HG02884 (cell line): ENCODE measurements around the gene IRF3.

Experiments
- ATAC-seq: cut with Tn5 transposase; IDR thresholded peaks from one replicate; pipeline ENCODE4 v1.9.1; 2021; ENCODE audit warnings: mild to moderate bottlenecking, moderate library complexity; ENCODE audit not compliant: unreplicated experiment

IRF3 gene

DNA sequence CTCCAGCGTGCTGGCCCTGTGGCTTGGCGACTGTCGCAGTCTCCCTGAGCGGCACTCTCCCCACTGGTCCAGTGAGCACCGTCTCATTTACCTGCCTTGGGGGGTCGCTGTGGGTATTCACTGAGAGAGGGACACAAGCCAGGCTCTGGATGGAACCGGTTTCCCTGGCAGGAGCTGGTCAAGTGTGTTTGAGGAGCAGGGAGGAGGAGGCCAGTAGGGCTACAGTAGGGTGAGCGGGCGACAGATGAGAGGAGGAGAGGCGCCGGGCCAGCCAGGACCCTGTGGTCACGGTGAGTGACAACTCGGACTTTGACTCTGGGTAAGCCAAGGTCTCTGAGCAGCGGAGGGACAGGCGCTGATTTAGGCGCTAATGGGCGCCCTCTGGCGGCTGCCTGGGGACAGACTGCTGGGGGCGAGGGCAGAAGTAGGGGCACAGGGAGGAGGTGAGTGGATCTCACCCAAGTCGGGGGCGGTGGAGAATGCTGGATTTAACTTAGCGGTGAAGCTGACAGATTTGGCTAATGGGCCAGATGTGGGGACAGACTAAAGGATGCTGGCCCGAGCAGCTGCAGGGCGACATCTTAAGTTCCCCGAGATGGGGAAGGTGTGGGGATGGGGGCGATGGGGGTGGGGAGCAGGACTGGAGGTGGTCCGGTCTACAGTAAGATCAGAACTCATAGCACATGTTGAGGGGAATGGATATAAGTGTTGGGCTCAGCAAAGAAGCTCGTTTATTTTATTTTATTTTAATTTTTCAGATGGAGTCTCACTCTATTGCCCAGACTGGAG lies 6.7 kb upstream of the IRF3 start:
- no peak for ATAC-seq

DNA sequence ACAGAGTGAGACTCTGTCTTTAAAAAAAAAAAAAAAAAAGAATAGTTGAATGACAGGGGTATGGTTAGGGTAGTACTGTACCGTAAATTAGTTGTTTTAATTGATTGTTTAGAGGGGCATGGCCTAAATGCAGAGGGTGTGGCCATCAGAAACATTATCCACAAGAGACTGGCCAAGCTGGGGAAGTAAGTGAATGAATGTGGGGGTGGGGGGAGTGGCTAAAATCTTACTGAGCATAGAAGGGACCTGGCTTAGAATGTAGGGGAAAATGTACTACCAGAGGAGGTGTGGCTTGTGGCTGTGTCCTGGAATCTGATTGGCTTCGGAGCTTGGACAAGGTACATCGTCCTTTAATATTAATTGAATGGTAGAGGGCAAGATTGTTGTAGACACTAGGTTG lies 3.9 kb upstream of the IRF3 start:
- ATAC-seq = no peak

DNA sequence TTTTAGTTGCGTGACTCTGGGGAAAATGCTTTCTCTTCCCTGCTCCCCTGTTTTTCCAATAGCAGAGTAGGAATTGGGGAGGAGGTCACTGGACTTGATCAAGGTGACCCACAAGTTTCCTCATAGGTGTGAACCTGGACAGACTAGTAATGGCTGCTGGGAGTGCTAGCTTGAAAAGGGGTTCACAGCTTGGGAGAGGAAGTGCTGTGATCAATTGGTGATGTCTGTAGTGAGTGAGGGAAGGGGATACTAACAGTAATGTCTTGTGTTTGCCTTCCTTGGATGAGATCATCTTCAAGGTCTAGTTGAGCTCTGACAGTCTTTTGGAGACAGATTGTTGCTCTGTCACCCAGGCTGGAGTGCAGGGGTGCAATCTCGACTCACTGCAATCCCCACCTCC lies 1.8 kb upstream of the IRF3 start:
- no peak for ATAC-seq

DNA sequence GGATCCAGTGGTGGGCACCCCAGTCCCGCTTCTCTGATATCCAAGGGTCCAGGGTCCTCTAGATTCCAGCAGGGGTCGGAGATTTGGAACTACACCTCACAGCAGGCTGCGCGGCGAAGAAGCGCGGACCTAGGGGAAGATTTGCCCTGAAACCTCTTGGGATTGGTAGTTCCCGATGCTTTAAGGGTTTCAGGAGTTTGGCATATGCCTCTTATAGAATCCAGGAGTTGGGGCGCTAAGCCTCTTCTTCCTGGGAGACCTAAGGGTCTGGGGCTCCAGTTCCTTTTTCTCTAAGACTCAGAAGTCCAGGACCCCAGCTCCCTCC lies 425 bp upstream of the IRF3 start:
- no peak for ATAC-seq

DNA sequence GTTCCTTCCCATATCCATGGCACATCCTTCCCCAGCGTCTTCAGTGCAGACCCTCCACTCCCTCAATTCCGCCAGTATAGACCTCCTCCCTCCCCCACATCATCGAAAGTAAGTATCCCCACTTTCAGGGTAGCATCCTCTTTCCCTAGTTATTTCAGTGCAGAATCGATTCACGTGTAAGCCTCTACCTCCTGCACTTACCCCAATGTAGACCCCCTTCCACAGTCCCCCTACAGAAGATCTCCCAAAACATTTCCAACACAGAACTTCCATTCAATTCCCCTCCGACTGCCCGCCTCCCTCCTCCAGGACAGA lies 664 bp downstream of the IRF3 start:
- no peak for ATAC-seq

DNA sequence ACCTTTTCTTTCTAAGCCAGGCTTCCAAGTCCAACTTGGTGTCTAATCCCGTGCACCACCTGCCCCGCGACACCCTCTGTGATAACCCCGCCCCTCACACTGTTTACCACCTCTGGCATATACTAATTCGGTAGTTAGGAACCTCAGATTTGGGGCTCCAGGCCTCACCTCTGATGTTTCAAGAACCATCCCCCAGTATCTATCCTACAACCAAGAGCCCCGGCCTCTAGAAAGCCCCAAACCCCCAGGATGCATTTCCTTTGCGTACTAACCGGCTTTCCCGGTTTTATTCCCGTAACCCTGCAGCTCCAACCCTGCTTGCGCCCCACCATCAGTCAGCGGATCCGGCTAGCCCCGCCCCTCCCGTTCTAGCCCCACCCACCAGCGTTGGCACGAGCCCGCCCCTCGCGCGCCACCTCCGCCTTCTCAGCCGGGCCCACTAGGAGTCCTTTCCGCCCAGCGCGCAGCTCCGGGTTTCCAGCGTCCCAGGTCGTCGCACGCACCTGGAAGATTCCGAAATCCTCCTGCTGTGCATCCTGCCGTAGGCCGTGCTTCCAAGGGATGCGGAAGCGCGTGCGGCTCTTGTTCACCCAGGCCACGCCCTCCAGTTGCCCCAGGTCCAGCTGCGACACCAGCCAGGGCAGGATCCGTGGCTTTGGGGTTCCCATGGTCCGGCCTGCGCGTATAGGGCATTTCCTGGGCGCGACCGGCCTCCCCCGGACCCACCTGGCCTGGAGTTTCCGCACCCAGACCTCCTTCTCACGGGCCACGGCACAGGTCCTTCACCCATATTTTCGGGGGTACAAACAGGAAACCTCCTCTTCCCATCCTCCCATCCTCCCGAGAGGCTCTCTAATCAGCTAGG lies 1.3 kb downstream of the IRF3 start:
- ATAC-seq = no peak

DNA sequence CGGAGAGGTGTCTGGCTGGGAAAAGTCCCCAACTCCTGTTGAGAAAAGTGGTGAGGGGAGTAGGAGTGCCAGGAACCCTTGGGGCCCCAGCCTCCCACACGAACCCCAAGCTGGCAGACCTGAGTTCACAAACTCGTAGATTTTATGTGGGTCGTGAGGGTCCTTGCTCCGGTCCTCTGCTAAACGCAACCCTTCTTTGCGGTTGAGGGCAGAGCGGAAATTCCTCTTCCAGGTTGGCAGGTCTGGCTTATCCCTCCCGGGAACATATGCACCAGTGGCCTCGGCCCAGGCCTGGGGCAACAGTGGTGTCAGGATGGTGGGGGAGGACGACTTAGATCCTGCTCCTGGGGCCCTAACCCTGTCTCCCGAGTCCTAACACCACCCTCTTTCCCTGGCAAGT lies 2.4 kb downstream of the IRF3 start:
- no peak for ATAC-seq

DNA sequence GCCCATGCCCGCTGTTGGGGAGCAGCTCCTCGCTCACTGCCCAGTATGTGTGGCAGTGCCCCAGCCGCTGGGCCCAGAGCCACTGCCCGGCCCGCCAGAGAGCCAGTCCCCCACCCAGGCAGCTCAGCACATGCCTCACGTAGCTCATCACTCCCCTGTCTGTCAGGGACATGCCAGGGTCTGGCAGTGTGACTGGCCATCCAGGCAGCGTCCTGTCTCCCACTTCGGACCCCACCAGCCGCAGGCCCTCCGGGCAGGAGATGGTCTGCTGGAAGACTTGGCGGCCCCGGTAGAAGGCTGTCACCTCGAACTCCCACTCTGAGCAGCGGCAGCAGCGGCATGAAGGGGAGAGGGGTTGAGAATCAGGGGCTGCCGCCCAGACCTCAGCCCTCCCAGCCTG lies 3.6 kb downstream of the IRF3 start:
- ATAC-seq = no peak

DNA sequence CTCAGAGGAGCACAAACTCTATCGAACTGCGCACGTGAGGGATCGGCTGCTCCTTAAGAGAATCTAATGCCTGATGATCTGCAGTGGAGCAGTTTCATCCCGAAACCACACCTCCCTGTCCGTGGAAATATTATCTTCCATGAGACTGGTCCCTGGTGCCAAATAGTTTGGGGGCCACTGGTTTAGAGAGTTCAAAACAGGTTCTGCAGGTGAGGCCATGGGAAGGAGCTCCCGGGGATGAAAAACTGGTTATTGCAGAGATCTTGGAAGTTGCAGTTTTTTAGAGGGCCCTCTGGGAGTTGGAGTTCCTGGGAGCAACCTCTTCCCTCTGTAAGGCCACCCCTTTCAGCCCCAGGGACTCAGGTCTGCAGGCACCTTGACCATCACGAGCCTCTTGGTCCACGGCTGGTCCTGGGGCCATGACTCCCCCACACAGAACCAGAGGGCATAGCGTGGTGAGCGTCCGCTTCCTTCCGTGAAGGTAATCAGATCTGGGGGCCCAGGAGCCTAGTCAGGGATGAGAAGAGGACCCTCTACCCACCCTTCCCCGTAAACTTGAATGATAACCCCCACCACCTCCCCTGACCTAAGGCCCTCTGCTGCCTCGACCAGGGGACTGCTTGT lies 5.2 kb downstream of the IRF3 start:
- ATAC-seq = no peak

DNA sequence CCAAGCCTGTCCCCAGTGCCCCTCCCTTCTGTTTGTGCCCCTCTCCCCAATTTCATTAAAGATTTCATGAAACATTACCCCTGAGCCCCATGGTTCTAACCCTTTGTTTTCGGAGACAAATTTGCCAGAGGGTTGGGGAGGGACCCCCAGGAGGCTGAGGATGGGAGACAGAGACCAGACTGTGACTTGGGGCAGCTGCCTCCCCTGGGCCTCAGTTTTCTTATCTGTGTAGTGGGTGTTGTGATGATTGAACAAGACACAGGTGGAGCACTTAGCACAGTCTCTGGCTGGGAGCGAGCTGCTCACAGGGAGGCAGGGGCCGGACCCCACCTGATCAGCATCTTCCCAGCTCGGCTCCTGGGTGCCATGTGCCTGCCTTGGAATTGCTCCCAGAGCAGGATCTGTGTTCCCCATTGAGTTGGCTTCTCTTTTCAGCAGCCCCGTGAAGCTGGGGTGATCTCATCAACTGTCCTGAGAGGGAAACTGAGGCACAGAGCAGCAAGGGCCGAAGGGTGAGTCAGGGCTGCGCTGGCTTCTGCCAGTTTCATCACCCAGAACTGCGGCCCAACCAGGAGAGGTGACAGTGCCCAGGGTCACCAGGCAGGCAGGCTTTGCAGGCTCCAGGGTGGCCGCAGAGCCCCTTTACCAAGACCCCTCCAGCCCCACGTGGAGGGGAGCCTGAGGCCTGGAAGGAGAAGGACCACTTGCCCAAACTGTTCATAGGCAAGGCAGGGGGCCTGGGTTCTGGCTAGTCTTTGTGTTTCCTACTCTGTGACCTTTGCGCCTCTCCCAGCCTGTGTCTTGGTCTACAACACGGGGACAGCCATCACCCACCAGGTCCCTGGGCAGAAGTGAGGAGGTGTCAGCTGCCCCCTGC lies 6.9 kb downstream of the IRF3 start:
- ATAC-seq = no peak

DNA sequence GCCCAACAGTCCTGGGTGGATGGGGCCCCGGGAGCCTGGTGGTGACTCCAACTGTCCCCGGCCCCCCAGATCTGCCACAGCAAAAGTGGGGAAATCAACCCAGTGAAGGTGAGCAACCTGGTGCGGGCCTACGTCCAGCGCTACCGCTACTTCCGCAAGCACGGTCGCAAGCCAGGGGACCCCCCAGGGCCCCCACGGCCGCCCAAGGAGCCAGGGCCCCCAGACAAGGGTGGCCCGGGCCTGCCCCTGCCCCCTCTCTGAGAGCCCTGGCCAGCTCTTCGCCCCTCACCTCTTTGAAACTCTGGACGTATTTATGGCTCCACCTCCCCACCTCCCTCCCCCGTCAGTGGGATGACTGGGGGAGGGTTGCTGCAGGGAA lies 7.5 kb downstream of the IRF3 start:
- no peak for ATAC-seq

DNA sequence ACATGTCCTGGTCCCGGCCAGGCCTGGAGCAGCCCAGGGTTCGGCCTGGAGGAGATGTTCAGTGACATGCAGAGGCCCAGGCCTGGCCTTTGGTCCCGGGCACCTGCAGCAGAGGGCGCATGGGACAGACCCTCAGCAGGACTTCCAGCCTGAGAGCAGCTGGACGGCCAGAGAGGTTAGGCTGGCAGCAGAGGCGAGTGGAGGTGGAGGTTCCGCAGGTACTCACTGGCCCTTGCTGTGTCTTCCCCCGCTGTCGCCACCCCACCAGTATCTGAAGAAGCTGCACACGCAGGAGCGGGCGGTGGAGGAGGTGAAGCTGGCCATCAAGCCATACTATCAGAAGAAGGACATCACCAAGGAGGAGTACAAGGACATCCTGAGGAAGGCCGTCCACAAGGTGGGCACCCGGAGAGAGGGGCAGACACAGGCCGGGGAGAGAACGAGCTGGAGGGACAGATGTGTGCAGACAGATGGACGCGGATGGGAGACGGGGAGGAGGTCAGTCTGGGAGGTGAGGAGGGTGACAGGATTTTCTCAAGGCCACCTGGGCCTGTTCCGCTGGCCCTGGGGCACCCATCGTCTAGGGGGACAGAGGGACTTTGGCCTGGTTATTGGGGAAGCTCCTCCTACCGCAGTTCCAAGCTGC lies 8.0 kb downstream of the IRF3 start:
- ATAC-seq = no peak

DNA sequence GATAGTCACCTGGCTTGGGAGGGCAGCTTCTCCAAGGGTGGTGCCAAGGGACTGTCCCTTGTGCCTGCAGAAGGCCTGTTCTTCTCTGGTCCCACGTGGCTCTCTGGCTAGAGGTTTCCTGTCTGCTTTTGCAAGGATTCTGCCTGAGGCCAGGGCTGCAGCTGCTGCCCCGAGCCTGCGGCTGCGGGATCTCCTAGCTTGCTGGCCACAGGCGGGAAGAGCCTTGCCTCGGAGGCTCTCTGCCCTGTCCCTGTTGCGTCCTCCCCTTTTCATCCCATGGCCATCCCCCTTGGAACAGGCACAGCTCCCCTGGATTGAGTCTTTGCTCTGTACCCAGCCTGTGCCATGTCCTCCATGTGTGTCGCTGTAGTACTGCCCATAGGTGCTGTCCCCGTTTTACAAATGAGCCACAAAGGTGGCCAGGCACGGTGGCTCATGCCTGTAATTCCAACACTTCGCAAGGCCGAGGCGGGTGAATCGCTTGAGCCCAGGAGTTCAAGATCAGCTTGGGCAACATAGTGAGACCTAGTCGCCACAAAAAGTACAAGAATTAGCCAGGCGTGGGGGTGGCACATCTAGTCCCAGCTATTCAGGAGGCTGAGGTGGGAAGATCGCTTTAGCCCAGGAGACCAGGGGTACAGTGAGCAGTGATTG lies 9.1 kb downstream of the IRF3 start:
- no peak for ATAC-seq

DNA sequence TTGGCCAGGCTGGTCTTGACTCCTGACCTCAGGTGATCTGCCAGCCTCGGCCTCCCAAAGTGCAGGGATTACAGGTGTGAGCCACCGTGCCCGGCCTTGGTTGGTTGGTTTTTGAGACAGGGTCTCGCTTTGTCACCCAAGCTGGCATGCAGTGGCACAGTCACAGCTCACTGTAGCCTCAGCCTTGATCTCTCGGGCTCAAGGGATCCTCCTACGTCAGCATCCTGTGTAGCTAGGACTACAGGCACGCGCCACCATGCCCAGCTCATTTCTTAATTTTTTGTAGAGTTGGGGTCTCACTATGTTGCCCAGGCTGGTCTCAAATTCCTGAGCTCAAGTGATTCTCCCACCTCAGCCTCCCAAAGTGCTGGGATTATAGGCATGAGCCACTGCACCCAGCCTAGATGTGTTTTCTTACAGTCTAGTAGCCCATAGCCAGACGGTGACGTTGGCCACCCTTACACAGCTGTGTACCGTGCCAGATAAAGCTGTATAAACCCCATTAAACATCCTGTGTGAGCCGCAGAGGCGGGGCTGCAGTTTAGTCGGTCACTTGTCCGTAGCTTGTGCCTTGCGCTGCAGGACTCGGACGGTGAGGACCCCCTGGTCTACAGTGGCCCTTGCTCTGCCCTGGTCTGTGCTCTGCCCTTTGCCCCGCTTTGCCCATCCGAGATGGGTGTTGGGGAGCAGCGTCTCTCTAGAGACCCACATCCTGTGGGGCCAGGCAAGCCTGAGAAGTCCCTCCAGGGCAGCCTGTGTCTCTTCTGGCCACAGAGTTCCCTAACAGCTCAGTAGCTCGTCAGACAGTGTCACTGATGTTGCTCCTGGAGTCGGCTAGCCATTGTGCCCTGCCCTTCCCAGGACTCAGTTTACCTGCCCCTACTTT lies 9.8 kb downstream of the IRF3 start:
- no peak for ATAC-seq

DNA sequence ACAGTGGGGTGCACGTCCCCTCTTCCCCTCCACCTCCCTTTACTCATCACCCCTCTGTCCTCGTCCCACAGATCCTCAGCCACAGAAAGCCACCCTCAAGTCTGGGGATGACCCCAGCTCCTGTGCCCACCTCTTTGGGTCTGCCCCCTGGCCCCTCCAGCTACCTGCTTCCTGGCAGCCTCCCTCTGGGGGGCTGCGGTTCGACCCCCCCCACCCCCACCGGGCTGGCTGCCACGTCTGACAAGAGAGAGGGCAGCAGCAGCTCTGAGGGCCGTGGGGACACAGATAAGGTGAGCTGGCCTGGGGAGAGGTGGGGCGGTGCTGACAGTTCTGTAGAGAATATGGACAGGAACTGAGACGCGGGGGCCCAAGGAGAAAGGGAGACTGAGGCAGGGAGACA lies 11.1 kb downstream of the IRF3 start:
- no peak for ATAC-seq

DNA sequence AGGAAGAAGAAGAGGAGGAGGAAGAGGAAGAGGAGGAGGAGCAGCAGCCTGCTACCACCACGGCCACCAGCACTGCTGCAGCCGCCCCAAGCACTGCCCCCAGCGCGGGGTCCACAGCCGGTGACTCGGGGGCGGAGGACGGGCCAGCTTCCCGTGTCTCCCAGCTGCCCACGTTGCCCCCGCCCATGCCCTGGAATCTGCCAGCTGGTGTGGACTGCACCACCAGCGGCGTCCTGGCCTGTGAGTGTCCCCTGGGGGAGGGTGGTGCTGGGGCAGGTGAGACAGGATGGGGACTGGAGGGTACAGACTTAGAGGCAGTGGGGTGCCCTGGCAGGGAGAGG lies 12.2 kb downstream of the IRF3 start:
- no peak for ATAC-seq

DNA sequence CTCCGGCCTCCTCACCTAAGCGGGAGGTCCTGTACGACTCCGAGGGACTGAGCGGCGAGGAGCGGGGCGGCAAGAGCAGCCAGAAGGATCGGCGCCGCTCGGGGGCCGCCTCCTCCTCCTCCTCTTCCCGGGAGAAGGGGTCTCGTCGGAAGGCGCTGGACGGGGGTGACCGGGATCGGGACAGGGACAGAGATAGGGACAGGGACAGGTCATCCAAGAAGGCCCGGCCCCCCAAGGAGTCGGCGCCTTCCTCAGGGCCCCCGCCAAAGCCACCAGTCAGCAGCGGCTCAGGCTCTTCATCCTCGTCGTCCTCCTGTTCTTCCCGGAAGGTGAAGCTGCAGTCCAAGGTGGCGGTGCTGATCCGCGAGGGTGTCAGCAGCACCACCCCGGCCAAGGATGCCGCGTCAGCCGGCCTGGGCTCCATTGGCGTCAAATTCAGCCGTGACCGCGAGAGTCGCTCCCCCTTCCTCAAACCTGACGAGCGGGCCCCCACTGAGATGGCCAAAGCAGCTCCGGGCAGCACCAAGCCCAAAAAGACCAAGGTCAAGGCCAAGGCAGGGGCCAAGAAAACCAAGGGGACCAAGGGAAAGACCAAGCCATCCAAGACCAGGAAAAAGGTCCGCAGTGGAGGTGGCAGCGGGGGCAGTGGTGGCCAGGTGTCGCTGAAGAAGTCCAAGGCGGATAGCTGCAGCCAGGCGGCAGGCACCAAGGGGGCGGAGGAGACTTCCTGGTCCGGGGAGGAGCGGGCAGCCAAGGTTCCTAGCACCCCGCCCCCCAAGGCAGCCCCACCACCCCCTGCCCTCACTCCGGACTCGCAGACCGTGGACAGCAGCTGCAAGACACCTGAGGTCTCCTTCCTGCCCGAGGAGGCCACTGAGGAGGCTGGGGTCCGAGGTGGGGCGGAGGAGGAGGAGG lies 12.8 kb downstream of the IRF3 start:
- ATAC-seq = no peak

DNA sequence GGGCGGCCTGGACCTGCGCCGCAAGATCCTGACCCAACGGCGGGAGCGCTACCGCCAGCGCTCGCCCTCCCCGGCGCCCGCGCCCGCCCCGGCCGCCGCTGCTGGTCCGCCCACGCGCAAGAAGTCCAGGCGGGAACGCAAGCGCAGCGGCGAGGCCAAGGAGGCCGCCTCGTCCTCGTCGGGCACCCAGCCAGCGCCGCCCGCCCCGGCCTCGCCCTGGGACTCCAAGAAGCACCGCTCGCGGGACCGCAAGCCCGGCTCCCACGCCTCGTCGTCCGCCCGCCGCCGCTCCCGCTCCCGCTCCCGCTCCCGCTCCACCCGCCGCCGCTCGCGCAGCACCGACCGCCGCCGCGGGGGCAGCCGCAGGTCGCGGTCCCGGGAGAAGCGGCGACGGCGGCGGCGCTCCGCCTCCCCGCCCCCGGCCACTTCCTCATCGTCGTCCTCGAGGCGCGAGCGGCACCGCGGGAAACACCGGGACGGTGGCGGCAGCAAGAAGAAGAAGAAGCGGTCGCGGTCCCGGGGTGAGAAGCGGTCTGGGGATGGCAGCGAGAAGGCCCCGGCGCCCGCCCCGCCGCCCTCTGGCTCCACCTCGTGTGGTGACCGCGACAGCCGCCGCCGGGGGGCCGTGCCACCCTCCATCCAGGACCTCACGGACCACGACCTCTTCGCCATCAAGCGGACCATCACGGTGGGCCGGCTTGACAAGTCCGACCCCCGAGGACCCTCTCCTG lies 13.7 kb downstream of the IRF3 start:
- no peak for ATAC-seq
